ENCODE results near the gene TSPYL4.

DNA sequence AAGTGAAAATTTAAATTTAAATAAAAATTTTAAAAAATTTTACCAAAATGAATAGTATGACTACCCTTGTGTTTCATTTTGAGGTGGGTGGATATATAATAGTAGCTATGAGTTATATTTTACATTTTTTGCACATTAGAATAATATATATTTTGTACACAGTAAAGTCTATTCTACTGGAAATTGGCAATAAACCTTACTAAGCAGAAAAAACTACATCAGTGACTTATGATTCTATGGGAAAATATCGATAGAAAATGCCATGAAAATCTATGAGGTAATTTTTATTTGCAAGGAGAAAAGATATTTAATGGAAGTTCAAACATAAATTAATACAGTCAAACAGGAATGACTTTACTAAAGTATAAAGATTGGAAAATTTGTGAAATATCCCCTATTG, 2.8 kb upstream of the TSPYL4 start:
- TF ChIP-seq HMGA2 (CRISPR knock-in tag; IDR thresholded peaks at IDR 0.05) = no peak
- TF ChIP-seq, protein P1, sequence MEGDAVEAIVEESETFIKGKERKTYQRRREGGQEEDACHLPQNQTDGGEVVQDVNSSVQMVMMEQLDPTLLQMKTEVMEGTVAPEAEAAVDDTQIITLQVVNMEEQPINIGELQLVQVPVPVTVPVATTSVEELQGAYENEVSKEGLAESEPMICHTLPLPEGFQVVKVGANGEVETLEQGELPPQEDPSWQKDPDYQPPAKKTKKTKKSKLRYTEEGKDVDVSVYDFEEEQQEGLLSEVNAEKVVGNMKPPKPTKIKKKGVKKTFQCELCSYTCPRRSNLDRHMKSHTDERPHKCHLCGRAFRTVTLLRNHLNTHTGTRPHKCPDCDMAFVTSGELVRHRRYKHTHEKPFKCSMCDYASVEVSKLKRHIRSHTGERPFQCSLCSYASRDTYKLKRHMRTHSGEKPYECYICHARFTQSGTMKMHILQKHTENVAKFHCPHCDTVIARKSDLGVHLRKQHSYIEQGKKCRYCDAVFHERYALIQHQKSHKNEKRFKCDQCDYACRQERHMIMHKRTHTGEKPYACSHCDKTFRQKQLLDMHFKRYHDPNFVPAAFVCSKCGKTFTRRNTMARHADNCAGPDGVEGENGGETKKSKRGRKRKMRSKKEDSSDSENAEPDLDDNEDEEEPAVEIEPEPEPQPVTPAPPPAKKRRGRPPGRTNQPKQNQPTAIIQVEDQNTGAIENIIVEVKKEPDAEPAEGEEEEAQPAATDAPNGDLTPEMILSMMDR (IDR thresholded peaks at IDR 0.05) = no peak
- TF ChIP-seq NFATC4 (CRISPR knock-in tag; IDR thresholded peaks at IDR 0.05) = no peak
- no peak for TF ChIP-seq SP1 (CRISPR knock-in tag; conservative IDR thresholded peaks at IDR 0.05)
- TF ChIP-seq, protein P2, sequence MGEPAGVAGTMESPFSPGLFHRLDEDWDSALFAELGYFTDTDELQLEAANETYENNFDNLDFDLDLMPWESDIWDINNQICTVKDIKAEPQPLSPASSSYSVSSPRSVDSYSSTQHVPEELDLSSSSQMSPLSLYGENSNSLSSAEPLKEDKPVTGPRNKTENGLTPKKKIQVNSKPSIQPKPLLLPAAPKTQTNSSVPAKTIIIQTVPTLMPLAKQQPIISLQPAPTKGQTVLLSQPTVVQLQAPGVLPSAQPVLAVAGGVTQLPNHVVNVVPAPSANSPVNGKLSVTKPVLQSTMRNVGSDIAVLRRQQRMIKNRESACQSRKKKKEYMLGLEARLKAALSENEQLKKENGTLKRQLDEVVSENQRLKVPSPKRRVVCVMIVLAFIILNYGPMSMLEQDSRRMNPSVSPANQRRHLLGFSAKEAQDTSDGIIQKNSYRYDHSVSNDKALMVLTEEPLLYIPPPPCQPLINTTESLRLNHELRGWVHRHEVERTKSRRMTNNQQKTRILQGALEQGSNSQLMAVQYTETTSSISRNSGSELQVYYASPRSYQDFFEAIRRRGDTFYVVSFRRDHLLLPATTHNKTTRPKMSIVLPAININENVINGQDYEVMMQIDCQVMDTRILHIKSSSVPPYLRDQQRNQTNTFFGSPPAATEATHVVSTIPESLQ (CRISPR knock-in tag; IDR thresholded peaks at IDR 0.05) = no peak
- TF ChIP-seq ELF4 (CRISPR knock-in tag; IDR thresholded peaks at IDR 0.05; ENCODE audit: low read depth) = no peak
- no peak for TF ChIP-seq CREB1 (CRISPR knock-in tag; IDR thresholded peaks at IDR 0.05)
- no peak for TF ChIP-seq NR1H2 (CRISPR knock-in tag; IDR thresholded peaks at IDR 0.05)
- TF ChIP-seq FOXJ3 (CRISPR knock-in tag; IDR thresholded peaks at IDR 0.05; ENCODE audit: borderline replicate concordance) = no peak
- no peak for TF ChIP-seq GRHL2 (CRISPR knock-in tag; IDR thresholded peaks at IDR 0.05; ENCODE audit: insufficient replicate concordance, severe bottlenecking)
- TF ChIP-seq NR2C2 (CRISPR knock-in tag; IDR thresholded peaks at IDR 0.05) = no peak
